Measurements from ENCODE around the gene MAFG. TPM values are rescaled to one million over a fixed set of nuclear protein-coding genes. Genes with fewer than 3 reads are reported as not detected.
A peak's percentile ranks its signal among the peaks of the same experiment; 100 is the strongest.

MAFG gene
- total RNA-seq, 1 experiment from 2014 or later: 36.1 TPM

DNA sequence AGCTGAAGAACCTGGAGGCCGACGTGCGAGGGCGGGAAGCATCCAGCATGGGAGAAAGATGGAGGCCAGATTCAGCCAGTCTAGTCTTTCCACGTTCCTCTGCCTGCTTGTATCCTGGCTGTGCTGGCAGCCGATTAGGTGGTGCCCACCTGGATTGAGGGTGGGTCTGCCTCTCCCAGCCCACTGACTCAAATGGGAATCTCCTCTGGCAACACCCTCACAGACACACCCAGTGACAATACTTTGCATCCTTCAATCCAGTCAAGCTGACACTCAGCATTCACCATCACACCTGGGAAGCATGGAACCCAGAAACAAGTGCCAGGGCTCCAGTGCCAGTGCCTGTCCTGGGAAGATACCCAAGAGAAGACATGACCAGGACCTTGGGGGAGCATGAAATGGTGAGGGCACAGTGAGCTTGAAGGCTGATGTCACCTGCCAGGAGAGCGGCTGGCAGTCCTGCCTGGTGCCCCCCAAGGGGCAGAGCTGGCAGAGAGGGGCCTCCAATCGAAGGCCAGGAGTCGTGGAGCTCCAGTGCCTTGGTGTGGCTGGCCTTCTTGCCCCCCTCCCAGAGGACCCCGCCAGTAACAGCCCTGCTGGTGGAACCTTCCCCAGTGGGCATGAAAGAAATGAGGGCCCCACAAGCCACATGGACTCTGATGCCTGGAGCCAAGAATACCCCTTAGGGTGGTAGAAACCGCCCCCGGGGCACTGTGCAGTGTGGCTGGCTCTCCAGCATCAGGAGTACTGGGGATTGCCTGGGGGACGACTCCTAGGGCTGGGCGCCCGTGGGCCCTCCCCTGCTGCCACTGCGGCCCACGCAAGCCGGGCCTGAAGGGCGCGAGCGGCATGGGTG, 26.1 kb downstream of the MAFG start:
- intact Hi-C loops (cut with micrococcal nuclease; ENCODE audit: unreplicated experiment): no loop called here
- TSS peak; percentile 36 for BruUV-seq (replicated peaks)
- Mint-ChIP-seq H3K9me3 (ENCODE audit: low read depth, unreplicated experiment) (no peaks in the 10 kb centered on the region), H3K4me3 (ENCODE audit: low read depth, unreplicated experiment) (peak overlapping the region; percentile 8), H3K27me3 (ENCODE audit: unreplicated experiment) (peaks cover 16% of the 10 kb centered on the region), H3K36me3 (ENCODE audit: insufficient read depth, unreplicated experiment) (peaks cover 36% of the 10 kb centered on the region), H3K27ac (ENCODE audit: unreplicated experiment) (peak overlapping the region; percentile 33), H3K4me1 (ENCODE audit: low read depth, unreplicated experiment) (no peaks in the 10 kb centered on the region)
- DNase-seq: no peak
- TF ChIP-seq, protein P1, sequence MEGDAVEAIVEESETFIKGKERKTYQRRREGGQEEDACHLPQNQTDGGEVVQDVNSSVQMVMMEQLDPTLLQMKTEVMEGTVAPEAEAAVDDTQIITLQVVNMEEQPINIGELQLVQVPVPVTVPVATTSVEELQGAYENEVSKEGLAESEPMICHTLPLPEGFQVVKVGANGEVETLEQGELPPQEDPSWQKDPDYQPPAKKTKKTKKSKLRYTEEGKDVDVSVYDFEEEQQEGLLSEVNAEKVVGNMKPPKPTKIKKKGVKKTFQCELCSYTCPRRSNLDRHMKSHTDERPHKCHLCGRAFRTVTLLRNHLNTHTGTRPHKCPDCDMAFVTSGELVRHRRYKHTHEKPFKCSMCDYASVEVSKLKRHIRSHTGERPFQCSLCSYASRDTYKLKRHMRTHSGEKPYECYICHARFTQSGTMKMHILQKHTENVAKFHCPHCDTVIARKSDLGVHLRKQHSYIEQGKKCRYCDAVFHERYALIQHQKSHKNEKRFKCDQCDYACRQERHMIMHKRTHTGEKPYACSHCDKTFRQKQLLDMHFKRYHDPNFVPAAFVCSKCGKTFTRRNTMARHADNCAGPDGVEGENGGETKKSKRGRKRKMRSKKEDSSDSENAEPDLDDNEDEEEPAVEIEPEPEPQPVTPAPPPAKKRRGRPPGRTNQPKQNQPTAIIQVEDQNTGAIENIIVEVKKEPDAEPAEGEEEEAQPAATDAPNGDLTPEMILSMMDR (IDR thresholded peaks at IDR 0.05; ENCODE audit: unreplicated experiment): no peak
- CTCF ChIA-PET: no interaction called here

- intact Hi-C loops (cut with micrococcal nuclease; ENCODE audit: unreplicated experiment): no loop called here
- H3K27me3 Mint-ChIP-seq (ENCODE audit: unreplicated experiment): peaks cover 16% of the 10 kb centered on the region
Observed at GRCh38 chr17:81900181-81900820, 27.2 kb downstream of the MAFG start.

GRCh38 chr17:81899514-81900166, 27.9 kb downstream of the MAFG start:
- intact Hi-C loops (cut with micrococcal nuclease; ENCODE audit: unreplicated experiment): no loop called here
- H3K4me3 Mint-ChIP-seq (ENCODE audit: low read depth, unreplicated experiment): no peak overlapping the region

More at GRCh38 chr17:81900181-81900820, 27.2 kb downstream of the MAFG start:
- Mint-ChIP-seq H3K27ac (ENCODE audit: unreplicated experiment) (peak overlapping the region; percentile 33), H3K36me3 (ENCODE audit: insufficient read depth, unreplicated experiment) (peaks cover 44% of the 10 kb centered on the region), H3K4me1 (ENCODE audit: low read depth, unreplicated experiment) (no peaks in the 10 kb centered on the region), H3K4me3 (ENCODE audit: low read depth, unreplicated experiment) (no peak overlapping the region), H3K9me3 (ENCODE audit: low read depth, unreplicated experiment) (no peaks in the 10 kb centered on the region)
- TF ChIP-seq, protein P1 (IDR thresholded peaks at IDR 0.05; ENCODE audit: unreplicated experiment): no peak
- DNase-seq: no peak
- CTCF ChIA-PET: no interaction called here
- BruUV-seq (replicated peaks): no TSS peak

GRCh38 chr17:81898885-81899284, 28.6 kb downstream of the MAFG start:
- TF ChIP-seq, protein P1 (IDR thresholded peaks at IDR 0.05; ENCODE audit: unreplicated experiment): no peak
- intact Hi-C loops (cut with micrococcal nuclease; ENCODE audit: unreplicated experiment): no loop called here
- H3K36me3 Mint-ChIP-seq (ENCODE audit: insufficient read depth, unreplicated experiment): peaks cover 53% of the 10 kb centered on the region
- CTCF ChIA-PET: no interaction called here
- no peak overlapping the region for H3K4me3 Mint-ChIP-seq (ENCODE audit: low read depth, unreplicated experiment)
- no TSS peak for BruUV-seq (replicated peaks)
- H3K4me1 Mint-ChIP-seq (ENCODE audit: low read depth, unreplicated experiment): no peaks in the 10 kb centered on the region
- H3K9me3 Mint-ChIP-seq (ENCODE audit: low read depth, unreplicated experiment): no peaks in the 10 kb centered on the region
- no peak overlapping the region for H3K27ac Mint-ChIP-seq (ENCODE audit: unreplicated experiment)
- DNase-seq: no peak
- H3K27me3 Mint-ChIP-seq (ENCODE audit: unreplicated experiment): peaks cover 16% of the 10 kb centered on the region

More at GRCh38 chr17:81899514-81900166, 27.9 kb downstream of the MAFG start:
- BruUV-seq (replicated peaks): no TSS peak
- H3K4me1 Mint-ChIP-seq (ENCODE audit: low read depth, unreplicated experiment): no peaks in the 10 kb centered on the region
- H3K9me3 Mint-ChIP-seq (ENCODE audit: low read depth, unreplicated experiment): no peaks in the 10 kb centered on the region
- CTCF ChIA-PET: no interaction called here
- peaks cover 51% of the 10 kb centered on the region for H3K36me3 Mint-ChIP-seq (ENCODE audit: insufficient read depth, unreplicated experiment)
- H3K27ac Mint-ChIP-seq (ENCODE audit: unreplicated experiment): no peak overlapping the region
- H3K27me3 Mint-ChIP-seq (ENCODE audit: unreplicated experiment): peaks cover 16% of the 10 kb centered on the region
- DNase-seq: no peak
- TF ChIP-seq, protein P1 (IDR thresholded peaks at IDR 0.05; ENCODE audit: unreplicated experiment): no peak
